Gastroesophageal sphincter (tissue), 4 donors: ENCODE measurements around the gene ATP2B2. TPM values are rescaled to one million over a fixed set of nuclear protein-coding genes. Genes with fewer than 3 reads are reported as not detected.

Experiments used
- ATAC-seq: fragments of 150-250 bp; one replicate; pipeline ENCODE4 v1.9.1; 2016; ENCODE audit warnings: mild to moderate bottlenecking, moderate library complexity
- H3K27ac ChIP-seq, 4 donors: fragments of 200-600 bp; sonication (generic) in 3 of 4; 1 replicate in 3 of 4; 2 replicates in 1 of 4; pipeline ENCODE4 v1.5.1; 2016 to 2019
- H3K27me3 ChIP-seq: fragments of 200-600 bp; sonication (generic); one replicate; pipeline ENCODE4 v1.5.1; 2019
- H3K36me3 ChIP-seq, 2 donors: fragments of 200-600 bp; sonication (generic); one replicate each; pipeline ENCODE4 v1.5.1; 2019; ENCODE audit warnings: control low read depth in 1 of 2
- H3K4me1 ChIP-seq, 3 donors: fragments of 200-600 bp; sonication (generic); 1 replicate in 2 of 3; 2 replicates in 1 of 3; pipeline ENCODE4 v1.5.1; 2016 to 2019; ENCODE audit warnings: control low read depth in 2 of 3
- H3K4me3 ChIP-seq, 2 donors: fragments of 200-600 bp; sonication (generic); one replicate each; pipeline ENCODE4 v1.5.1; 2019; ENCODE audit warnings: mild to moderate bottlenecking in 1 of 2, moderate library complexity in 1 of 2
- H3K9me3 ChIP-seq, 3 donors: fragments of 200-600 bp; sonication (generic); one replicate each; pipeline ENCODE4 v1.5.1; 2017 to 2019; ENCODE audit warnings: control low read depth in 2 of 3
- CTCF ChIP-seq, 4 experiments: fragments of 200-600 bp in 2 of 4; fragments of 450-650 bp in 2 of 4; sonication (generic) in 1 of 4; IDR thresholded peaks; one replicate each; pipeline ENCODE4 v1.5.1; 2017 to 2019; ENCODE audit warnings: antibody characterized with exemption in 4 of 4, mild to moderate bottlenecking in 2 of 4, moderate library complexity in 2 of 4
- EP300 ChIP-seq: sonication (generic); formaldehyde crosslinking; IDR thresholded peaks from one replicate; pipeline ENCODE4 v1.6.1; 2017; ENCODE audit warnings: antibody characterized with exemption, mild to moderate bottlenecking
- POLR2A ChIP-seq, 2 donors: fragments of 450-650 bp; IDR thresholded peaks; one replicate each; pipeline ENCODE4 v1.6.1; 2017; ENCODE audit warnings: antibody characterized with exemption in 2 of 2, mild to moderate bottlenecking in 2 of 2, moderate library complexity in 1 of 2
- POLR2AphosphoS5 ChIP-seq: sonication (generic); formaldehyde crosslinking; IDR thresholded peaks from one replicate; pipeline ENCODE4 v1.6.1; 2017; ENCODE audit warnings: antibody characterized with exemption
- WGBS, 2 donors: methylation state at CpG; one replicate each; pipeline ENCODE4 v1.1.5; 2018; ENCODE audit warnings: low coverage in 1 of 2; 5-methylcytosine and 5-hydroxymethylcytosine counted together
- total RNA-seq, 4 donors: library from RNA; depleted of rRNA; stranded (reverse); fragments of >200 nt; gene quantifications; one replicate each; pipeline ENCODE4 v1.1.0, GENCODE V29; 2016

Gene ATP2B2
- total RNA-seq, 4 donors from 2014 or later = 0.13 to 0.30 (median 0.27) TPM; not detected in 1

GRCh38 chr3:10502185-10502880 is 3.1 kb downstream of the ATP2B2 start:
- H3K27me3 ChIP-seq = peaks cover 65% of the 10 kb centered on the region
- H3K36me3 ChIP-seq = no peaks in the 10 kb centered on the region
- H3K4me3 ChIP-seq = no peak overlapping the region
- H3K9me3 ChIP-seq = no peaks in the 10 kb centered on the region
- ATAC-seq = no peak
- no peak for TF ChIP-seq CTCF (IDR thresholded peaks at IDR 0.05)
- TF ChIP-seq POLR2AphosphoS5 = no peak
- TF ChIP-seq EP300 = no peak
- no peak for TF ChIP-seq POLR2A (IDR thresholded peaks at IDR 0.05)
- no peak overlapping the region for H3K27ac ChIP-seq
- peaks cover 0 to 15% (median 0%) of the 10 kb centered on the region in 3 donors for H3K4me1 ChIP-seq
- WGBS, 2 donors = 73 to 74% methylated on average over 3 to 5 of the region's 12 CpGs

- Histone ChIP-seq H3K27me3 (peaks cover 58% of the 10 kb centered on the region), H3K9me3 (no peaks in the 10 kb centered on the region), H3K4me3 (no peak overlapping the region), H3K4me1 (peaks cover 0 to 15% (median 0%) of the 10 kb centered on the region in 3 donors), H3K27ac (no peak overlapping the region), H3K36me3 (no peaks in the 10 kb centered on the region)
- no peak for ATAC-seq
- no CpG with 5 or more reads among the region's 3 CpGs for WGBS, 2 donors
- TF ChIP-seq POLR2AphosphoS5 = no peak
- no peak for TF ChIP-seq POLR2A (IDR thresholded peaks at IDR 0.05)
- no peak for TF ChIP-seq CTCF (IDR thresholded peaks at IDR 0.05)
- no peak for TF ChIP-seq EP300
These were observed 3.7 kb downstream of the ATP2B2 start for GRCh38 chr3:10501664-10502052.

- Histone ChIP-seq H3K4me1 (peaks cover 0 to 12% (median 0%) of the 10 kb centered on the region in 3 donors), H3K9me3 (no peaks in the 10 kb centered on the region), H3K36me3 (no peaks in the 10 kb centered on the region), H3K27ac (no peak overlapping the region), H3K27me3 (peaks cover 51% of the 10 kb centered on the region), H3K4me3 (no peak overlapping the region)
- TF ChIP-seq EP300 (no peak), CTCF (IDR thresholded peaks at IDR 0.05) (no peak), POLR2AphosphoS5 (no peak), POLR2A (IDR thresholded peaks at IDR 0.05) (no peak)
- 60 to 63% methylated on average over 7 to 10 of the region's 19 CpGs for WGBS, 2 donors
- ATAC-seq = no peak
These were observed 4.4 kb downstream of the ATP2B2 start for GRCh38 chr3:10500717-10501663.

- 93% methylated on average over 8 of the region's 11 CpGs; no CpG with 5 or more reads in 1 of the 2 donors for WGBS, 2 donors
- H3K4me3 ChIP-seq = no peak overlapping the region
- TF ChIP-seq CTCF (IDR thresholded peaks at IDR 0.05) (no peak), POLR2AphosphoS5 (no peak), EP300 (no peak), POLR2A (IDR thresholded peaks at IDR 0.05) (no peak)
- H3K9me3 ChIP-seq = no peaks in the 10 kb centered on the region
- H3K27me3 ChIP-seq = peaks cover 27% of the 10 kb centered on the region
- H3K27ac ChIP-seq = no peak overlapping the region
- H3K4me1 ChIP-seq = no peaks in the 10 kb centered on the region
- no peak for ATAC-seq
- H3K36me3 ChIP-seq = no peaks in the 10 kb centered on the region
These were observed 7.1 kb downstream of the ATP2B2 start for GRCh38 chr3:10498271-10498670.
